Measurements from ENCODE around the gene BRIX1. TPM values are rescaled to one million over a fixed set of nuclear protein-coding genes. Genes with fewer than 3 reads are reported as not detected.
"Not testable (repeated sequence)": the region's sequence is repeated elsewhere in the genome, so short reads cannot be mapped to it uniquely, and the experiment has no call there.

The BRIX1 gene
- polyA plus RNA-seq, 4 donors = 49.7 to 66.1 (median 59.0) TPM

- DNase-seq (ENCODE audit: low read depth in 4 of 4, low spot score in 3 of 4) = no peak
Measured at GRCh38 chr5:34913072-34913471, 2.4 kb upstream of the BRIX1 start.

GRCh38 chr5:34914671-34915138, 806 bp upstream of the BRIX1 start:
- no peak for DNase-seq (ENCODE audit: low read depth in 4 of 4, low spot score in 3 of 4)

GRCh38 chr5:34915856-34916192, 313 bp downstream of the BRIX1 start:
- no peak for DNase-seq (ENCODE audit: low read depth in 4 of 4, low spot score in 3 of 4)

GRCh38 chr5:34916518-34916917, 1.0 kb downstream of the BRIX1 start:
- no peak for DNase-seq (ENCODE audit: low read depth in 4 of 4, low spot score in 3 of 4)

GRCh38 chr5:34918025-34918424, 2.5 kb downstream of the BRIX1 start:
- DNase-seq (ENCODE audit: low read depth in 4 of 4, low spot score in 3 of 4) = no peak

GRCh38 chr5:34919077-34919476, 3.6 kb downstream of the BRIX1 start:
- no peak for DNase-seq (ENCODE audit: low read depth in 4 of 4, low spot score in 3 of 4)

- DNase-seq (ENCODE audit: low read depth in 4 of 4, low spot score in 3 of 4) = not testable (repeated sequence)
Measured at GRCh38 chr5:34923256-34923655, 7.7 kb downstream of the BRIX1 start.

GRCh38 chr5:34923694-34924461, 8.4 kb downstream of the BRIX1 start:
- DNase-seq (ENCODE audit: low read depth in 4 of 4, low spot score in 3 of 4) = no peak

GRCh38 chr5:34924462-34924765, 8.9 kb downstream of the BRIX1 start:
- DNase-seq (ENCODE audit: low read depth in 4 of 4, low spot score in 3 of 4) = no peak

- DNase-seq (ENCODE audit: low read depth in 4 of 4, low spot score in 3 of 4) = no peak
Measured at GRCh38 chr5:34926318-34926888, 10.9 kb downstream of the BRIX1 start.

GRCh38 chr5:34927785-34928184, 12.3 kb downstream of the BRIX1 start:
- DNase-seq (ENCODE audit: low read depth in 4 of 4, low spot score in 3 of 4) = no peak

- DNase-seq (ENCODE audit: low read depth in 4 of 4, low spot score in 3 of 4) = no peak
Measured at GRCh38 chr5:34928267-34928666, 12.8 kb downstream of the BRIX1 start.

GRCh38 chr5:34929134-34929719, 13.7 kb downstream of the BRIX1 start, which contains the start of gene DNAJC21:
TSS of gene DNAJC21 (plus strand) at chr5:34929559. CDS start at chr5:34929820, 261 bp downstream.
- peak; percentile 88 to 94 (median 92) for DNase-seq (ENCODE audit: low read depth in 4 of 4, low spot score in 3 of 4)

- peak; percentile 54 to 67 (median 61) for DNase-seq (ENCODE audit: low read depth in 4 of 4, low spot score in 3 of 4)
Measured at GRCh38 chr5:34929720-34930461, 14.4 kb downstream of the BRIX1 start.

- DNase-seq (ENCODE audit: low read depth in 4 of 4, low spot score in 3 of 4) = no peak
Measured at GRCh38 chr5:34930462-34930844, 14.9 kb downstream of the BRIX1 start.

GRCh38 chr5:34930870-34931269, 15.4 kb downstream of the BRIX1 start:
- DNase-seq (ENCODE audit: low read depth in 4 of 4, low spot score in 3 of 4) = no peak

- no peak for DNase-seq (ENCODE audit: low read depth in 4 of 4, low spot score in 3 of 4)
Measured at GRCh38 chr5:34932947-34933346, 17.4 kb downstream of the BRIX1 start.

GRCh38 chr5:34941936-34942335, 26.4 kb downstream of the BRIX1 start:
- no peak for DNase-seq (ENCODE audit: low read depth in 4 of 4, low spot score in 3 of 4)

- no peak for DNase-seq (ENCODE audit: low read depth in 4 of 4, low spot score in 3 of 4)
Measured at GRCh38 chr5:34944044-34944443, 28.5 kb downstream of the BRIX1 start.

GRCh38 chr5:34944460-34945047, 29.0 kb downstream of the BRIX1 start:
- DNase-seq (ENCODE audit: low read depth in 4 of 4, low spot score in 3 of 4) = no peak

GRCh38 chr5:34957321-34957720, 41.8 kb downstream of the BRIX1 start:
- DNase-seq (ENCODE audit: low read depth in 4 of 4, low spot score in 3 of 4) = no peak
